Measurements from ENCODE around the gene LITAF. TPM values are rescaled to one million over a fixed set of nuclear protein-coding genes. Genes with fewer than 3 reads are reported as not detected.

The LITAF gene
- total RNA-seq, 1 donor from 2014 or later: 71.6 TPM

DNA sequence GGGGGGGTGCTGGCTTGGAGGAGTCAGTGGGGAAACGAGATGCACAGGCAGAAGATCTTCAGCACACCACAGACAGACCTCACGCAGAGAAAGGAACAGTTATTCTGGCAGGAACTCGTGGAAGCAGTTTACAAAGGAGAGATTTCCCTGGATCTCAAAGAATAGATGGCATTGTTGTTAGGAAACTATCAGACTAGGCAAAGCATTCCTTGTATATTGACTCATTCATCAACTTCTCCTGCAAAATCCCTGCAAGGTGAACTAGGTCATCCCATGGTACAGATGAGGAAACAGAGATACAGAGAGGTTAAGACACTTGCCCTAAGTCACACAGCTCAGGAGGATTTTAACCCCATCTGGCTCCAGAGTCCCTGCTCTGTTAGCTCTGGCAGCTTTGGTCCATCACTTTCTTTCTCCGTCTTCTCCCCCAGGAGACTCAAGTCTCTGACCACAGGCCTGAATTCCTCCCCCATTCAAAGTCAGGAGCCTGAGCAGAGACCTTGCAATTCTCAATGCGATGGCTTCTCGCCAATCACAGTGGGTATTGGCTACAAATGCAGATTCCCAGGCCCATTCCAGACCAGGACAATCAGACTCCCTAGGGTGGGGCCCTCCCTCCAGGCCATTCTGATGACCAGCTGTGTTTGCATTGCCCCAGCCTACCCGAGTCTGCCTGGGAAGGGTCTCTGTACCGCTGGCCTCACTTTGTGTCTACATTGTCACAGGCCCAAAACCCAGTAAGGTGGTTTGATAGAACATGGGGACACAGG, 56.4 kb downstream of the LITAF start:
- DNase-seq (ENCODE audit: low read depth) (peak; percentile 23), FAIRE-seq (no peak)
- no peak overlapping the region for H3K4me3 ChIP-seq (ENCODE audit: low read depth, low read length)
- H3K27me3 ChIP-seq (ENCODE audit: control insufficient read depth, insufficient read depth, low read length): no peaks in the 10 kb centered on the region
- H3K36me3 ChIP-seq (ENCODE audit: control insufficient read depth, insufficient read depth, low read length): no peaks in the 10 kb centered on the region
- TF ChIP-seq, protein P1, sequence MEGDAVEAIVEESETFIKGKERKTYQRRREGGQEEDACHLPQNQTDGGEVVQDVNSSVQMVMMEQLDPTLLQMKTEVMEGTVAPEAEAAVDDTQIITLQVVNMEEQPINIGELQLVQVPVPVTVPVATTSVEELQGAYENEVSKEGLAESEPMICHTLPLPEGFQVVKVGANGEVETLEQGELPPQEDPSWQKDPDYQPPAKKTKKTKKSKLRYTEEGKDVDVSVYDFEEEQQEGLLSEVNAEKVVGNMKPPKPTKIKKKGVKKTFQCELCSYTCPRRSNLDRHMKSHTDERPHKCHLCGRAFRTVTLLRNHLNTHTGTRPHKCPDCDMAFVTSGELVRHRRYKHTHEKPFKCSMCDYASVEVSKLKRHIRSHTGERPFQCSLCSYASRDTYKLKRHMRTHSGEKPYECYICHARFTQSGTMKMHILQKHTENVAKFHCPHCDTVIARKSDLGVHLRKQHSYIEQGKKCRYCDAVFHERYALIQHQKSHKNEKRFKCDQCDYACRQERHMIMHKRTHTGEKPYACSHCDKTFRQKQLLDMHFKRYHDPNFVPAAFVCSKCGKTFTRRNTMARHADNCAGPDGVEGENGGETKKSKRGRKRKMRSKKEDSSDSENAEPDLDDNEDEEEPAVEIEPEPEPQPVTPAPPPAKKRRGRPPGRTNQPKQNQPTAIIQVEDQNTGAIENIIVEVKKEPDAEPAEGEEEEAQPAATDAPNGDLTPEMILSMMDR (IDR thresholded peaks at IDR 0.05; ENCODE audit: insufficient read depth, low read length, severe bottlenecking): no peak

DNA sequence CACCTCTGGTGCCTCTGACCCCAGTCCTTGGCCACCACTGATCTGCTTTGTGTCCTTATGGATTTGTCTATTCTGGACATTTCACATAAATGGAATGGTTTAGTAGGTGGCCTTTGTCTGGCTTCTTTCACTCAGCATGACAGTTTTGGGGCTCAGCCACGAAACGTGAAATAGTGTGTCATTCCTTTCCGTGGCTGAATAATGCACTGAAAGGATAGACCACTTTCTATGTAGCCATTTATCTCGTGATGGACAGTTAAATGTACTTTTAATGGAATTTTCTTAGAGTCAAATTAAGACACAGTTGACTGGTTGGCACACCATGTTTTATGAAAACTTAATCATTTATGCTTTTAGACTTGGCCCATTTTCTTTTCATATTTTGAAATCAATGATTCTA, 57.4 kb downstream of the LITAF start:
- TF ChIP-seq, protein P1 (IDR thresholded peaks at IDR 0.05; ENCODE audit: insufficient read depth, low read length, severe bottlenecking): no peak
- H3K36me3 ChIP-seq (ENCODE audit: control insufficient read depth, insufficient read depth, low read length): no peaks in the 10 kb centered on the region
- no peaks in the 10 kb centered on the region for H3K27me3 ChIP-seq (ENCODE audit: control insufficient read depth, insufficient read depth, low read length)
- DNase-seq (ENCODE audit: low read depth): no peak
- H3K4me3 ChIP-seq (ENCODE audit: low read depth, low read length): no peak overlapping the region
- FAIRE-seq: no peak

DNA sequence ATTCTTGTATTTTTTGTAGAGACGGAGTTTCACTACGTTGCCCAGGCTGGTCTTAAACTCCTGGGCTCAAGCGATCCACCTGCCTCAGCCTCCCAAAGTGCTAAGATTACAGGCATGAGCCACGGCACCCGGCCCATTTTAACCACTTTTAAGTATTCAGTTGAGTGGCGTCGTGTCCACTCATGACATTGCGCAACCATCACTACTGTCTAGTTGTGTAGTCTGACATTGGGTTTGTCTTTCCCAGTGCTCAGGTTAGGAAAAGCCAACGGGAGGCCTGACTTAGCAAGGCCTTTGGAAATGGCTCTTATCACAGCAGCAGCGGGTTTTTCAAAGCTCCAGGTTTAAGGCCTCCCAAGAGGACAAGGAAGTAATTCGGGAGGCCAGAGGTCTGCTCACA, 58.7 kb downstream of the LITAF start:
- no peaks in the 10 kb centered on the region for H3K36me3 ChIP-seq (ENCODE audit: control insufficient read depth, insufficient read depth, low read length)
- TF ChIP-seq, protein P1 (IDR thresholded peaks at IDR 0.05; ENCODE audit: insufficient read depth, low read length, severe bottlenecking): no peak
- DNase-seq (ENCODE audit: low read depth): no peak
- no peak overlapping the region for H3K4me3 ChIP-seq (ENCODE audit: low read depth, low read length)
- no peaks in the 10 kb centered on the region for H3K27me3 ChIP-seq (ENCODE audit: control insufficient read depth, insufficient read depth, low read length)
- FAIRE-seq: no peak

DNA sequence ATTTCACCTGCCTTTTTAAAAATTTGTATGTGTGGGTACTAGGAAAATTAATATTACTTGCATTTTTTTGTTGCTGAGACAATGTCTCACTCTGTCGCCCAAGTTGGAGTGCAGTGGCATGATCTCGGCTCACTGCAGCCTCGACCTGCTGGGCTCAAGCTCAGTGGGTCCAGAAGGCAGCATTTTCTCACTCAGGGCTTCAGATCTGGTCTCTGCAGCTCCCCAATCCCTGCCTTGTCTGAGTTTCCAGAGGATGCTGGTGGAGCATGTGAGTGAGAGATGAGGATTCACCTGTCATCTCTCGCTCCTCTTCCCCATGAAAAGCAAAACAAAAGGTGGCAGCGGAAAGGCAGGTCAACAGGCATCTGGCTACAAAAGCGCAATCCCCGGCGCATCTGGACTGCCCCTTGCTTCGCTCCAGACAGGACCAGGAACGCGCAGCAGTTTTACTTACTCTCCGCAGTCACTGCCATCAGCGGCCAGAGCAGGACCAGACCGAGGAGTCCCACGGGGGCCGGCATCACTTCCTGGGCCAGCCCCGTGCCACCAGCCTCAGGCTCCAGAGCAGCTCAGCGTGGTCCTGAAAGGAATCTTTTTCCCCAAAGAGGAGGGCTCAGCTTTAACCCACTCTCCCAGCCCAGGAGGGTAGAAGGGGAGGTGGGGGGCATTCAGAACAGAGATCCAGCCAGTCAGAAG, 59.9 kb downstream of the LITAF start:
- TF ChIP-seq, protein P1 (IDR thresholded peaks at IDR 0.05; ENCODE audit: insufficient read depth, low read length, severe bottlenecking): no peak
- DNase-seq (ENCODE audit: low read depth): no peak
- H3K27me3 ChIP-seq (ENCODE audit: control insufficient read depth, insufficient read depth, low read length): no peaks in the 10 kb centered on the region
- FAIRE-seq: no peak
- H3K4me3 ChIP-seq (ENCODE audit: low read depth, low read length): no peak overlapping the region
- no peaks in the 10 kb centered on the region for H3K36me3 ChIP-seq (ENCODE audit: control insufficient read depth, insufficient read depth, low read length)

DNA sequence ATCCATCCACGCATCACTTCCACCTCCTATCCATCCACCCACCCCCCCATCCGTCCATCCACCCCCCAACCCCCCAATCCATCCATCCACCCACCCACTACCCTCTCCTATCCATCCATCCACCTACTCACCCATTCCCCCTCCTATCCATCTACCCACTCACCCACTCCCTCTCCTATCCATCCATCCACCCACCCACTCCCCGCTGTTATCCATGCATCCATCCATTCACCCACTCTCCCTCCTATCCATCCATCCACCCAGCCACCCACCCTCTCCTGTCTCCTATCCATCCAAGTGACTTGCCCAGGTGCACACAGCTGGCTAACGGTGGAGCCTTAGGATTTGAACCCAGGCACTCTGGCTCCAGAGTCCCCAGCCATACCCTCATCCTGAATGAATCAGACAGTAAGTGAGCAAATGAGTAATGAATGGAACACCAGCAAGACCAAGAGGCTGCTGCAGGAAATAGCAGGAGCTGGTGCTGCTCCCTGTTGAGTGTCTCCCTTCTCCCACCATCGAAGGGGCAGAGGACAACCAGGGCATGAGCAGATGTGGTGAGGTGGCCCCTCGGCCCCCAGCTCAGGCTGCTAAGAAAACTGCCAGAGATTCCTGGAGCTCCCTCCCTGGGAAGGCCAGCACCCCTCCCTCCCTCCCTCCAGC, 62.5 kb downstream of the LITAF start:
- FAIRE-seq (no peak), DNase-seq (ENCODE audit: low read depth) (no peak)
- no peaks in the 10 kb centered on the region for H3K27me3 ChIP-seq (ENCODE audit: control insufficient read depth, insufficient read depth, low read length)
- TF ChIP-seq, protein P1 (IDR thresholded peaks at IDR 0.05; ENCODE audit: insufficient read depth, low read length, severe bottlenecking): peak; percentile 7
- no peaks in the 10 kb centered on the region for H3K36me3 ChIP-seq (ENCODE audit: control insufficient read depth, insufficient read depth, low read length)
- no peak overlapping the region for H3K4me3 ChIP-seq (ENCODE audit: low read depth, low read length)

Measured in bronchial epithelial cell (primary cell).